GM21515 (cell line): Measurements from ENCODE around the gene TMEM217.

Experiments
- ATAC-seq: cut with Tn5 transposase; IDR thresholded peaks from one replicate; pipeline ENCODE4 v1.9.1; 2021; ENCODE audit not compliant: unreplicated experiment

The TMEM217 gene

DNA sequence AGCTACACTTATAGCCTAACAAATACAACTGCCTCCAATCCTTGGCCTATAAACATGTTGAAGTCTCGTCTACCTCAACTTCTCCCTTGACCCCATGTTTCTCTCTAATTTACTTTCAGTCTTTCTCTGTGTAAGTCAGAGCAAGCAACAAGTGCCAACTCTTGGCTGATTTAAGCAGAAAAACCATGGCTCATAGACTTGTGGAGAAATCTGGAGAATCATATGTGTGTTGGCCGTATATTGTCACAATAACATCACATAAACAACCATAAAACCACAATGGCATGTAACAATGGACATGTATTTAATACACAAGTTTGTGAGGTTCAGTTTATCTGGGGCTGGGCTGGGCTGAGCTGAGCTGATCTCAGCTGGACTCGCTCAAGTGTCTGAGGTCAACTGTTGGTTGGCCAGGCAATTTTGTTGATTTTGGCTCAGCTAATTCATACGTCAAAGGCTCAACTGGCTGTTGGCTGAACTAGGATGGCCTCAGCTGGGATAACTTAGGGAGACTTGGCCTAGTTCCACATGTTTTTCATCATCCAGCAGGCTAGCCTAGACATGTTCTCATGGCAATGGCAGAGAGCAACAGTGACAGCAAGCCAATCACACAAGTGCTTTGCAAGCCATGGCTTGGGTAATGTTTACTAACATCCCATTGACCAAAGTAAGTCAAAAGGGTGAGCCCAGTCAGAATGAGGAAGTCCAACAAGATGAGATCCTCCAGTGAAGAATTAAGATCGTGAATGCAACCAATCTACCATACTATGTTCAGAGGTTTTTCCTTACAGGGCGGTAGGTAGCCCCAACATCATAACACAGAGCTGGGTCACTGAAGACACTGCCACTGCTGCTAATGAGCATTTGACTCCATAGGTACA, 13.3 kb downstream of the TMEM217 start:
- ATAC-seq = no peak

DNA sequence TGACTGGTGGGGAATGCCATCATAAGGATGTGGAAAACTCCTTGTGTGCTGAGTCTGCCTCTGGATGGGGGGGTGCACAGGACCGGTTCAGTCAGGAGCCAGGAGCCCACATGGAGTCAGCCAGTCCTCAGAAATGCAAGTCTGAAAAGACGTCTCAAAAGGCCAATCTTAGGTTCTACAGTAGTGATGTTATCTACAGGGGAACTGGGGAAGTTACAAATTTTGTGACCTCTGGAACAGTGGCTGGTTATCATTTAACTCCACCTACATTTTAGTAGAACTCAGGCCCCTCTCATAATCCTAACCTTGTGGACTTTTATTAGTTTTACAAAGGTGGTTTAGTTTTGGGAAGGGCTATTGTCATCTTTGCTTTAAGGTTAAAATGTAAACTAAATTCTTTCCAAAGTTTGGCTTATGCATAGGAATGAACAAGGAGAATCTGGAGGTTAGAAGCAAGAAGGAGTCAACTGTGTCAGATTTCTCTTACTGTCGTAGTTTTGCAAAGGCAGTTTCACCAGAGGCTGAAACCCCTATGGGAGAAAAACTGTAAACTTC, 14.1 kb downstream of the TMEM217 start:
- no peak for ATAC-seq

DNA sequence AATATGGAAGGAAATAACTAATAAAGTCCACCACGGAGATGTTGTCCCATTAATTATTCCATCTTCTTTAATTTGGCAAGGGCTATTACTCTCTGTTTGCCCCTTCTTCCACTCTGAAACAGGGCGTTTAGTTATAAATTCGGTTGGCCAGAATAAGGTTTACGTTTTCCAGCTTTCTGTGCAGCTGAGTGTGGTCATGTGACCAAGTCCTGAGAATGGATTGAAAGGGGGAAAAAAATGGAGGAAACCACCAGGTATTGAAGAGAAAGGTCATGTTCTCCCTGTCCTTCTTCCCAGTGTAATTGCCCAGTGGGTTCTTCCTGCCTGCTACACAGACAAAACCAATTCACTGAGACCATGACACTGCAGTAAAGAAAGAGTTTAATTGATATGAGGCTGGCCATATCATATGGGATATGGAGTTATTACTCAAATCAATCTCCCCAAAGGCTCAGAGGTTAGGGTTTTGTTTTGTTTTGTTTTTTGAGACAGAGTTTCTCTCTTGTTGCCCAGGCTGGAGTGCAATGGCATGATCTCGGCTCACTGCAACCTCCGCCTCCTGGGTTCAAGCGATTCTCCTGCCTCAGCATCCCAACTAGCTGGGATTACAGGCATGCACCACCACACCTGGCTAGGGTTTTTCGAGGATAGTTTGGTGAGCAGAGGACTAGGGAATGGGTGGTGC, 14.7 kb downstream of the TMEM217 start:
- no peak for ATAC-seq

DNA sequence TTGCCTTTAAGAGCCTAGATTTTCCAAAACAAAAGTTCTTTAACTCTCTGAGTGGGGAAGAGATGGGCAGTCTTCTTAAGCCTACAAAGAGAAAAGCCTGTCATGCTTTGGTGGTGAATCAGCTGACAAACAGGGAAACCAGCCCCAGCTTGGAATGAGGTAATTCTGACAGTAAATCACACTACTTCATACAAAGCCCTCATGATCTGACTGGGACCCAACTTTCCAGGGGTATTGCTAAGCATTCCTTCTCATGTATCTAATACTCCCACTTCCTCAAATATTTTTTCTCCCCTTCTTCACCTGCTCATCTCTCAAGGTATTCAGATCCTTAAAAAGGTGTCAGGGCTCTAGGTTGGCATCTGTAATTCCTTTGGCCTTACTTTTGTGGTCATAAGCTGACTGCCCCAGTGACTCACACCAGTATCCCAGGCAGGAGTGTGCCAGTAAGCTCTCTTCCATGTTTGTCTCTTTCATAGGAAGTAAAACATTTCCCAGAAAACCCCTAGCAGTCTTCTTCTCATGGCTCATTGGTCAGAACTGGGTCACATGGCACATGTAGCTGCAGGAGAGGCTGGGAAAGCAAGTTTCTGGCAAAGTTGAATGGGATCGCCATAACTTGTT, 15.4 kb downstream of the TMEM217 start:
- ATAC-seq = no peak

DNA sequence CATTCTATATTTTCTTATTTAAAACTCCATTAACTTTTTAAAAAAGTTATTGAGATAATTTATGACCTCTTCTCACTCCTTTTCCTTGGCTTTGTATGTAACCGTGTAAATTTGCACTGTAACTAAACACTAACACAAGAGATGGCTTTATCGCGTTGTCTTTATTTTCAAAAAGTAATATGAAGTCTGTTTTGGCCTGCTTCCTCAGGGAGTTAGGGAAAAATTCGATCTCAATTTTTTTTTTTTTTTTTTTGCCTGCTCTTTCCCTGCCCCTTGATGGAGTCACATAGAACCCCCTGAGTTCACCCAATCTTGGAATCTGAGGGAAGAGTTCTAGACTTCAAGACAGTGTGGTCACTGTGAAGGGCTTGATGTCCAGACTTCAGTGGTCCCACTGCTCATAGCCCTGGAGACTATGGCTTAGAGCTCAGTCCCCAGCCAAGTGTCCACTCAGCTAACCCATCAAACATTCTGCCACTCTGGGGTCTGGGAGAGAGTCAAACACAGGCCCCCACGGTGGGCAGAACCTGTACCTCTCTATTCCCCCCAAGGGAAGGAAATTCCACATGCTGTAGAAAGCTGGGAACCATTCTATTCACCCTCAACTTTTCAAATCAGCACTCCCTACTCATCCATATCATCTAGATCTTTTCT, 16.0 kb downstream of the TMEM217 start:
- no peak for ATAC-seq

DNA sequence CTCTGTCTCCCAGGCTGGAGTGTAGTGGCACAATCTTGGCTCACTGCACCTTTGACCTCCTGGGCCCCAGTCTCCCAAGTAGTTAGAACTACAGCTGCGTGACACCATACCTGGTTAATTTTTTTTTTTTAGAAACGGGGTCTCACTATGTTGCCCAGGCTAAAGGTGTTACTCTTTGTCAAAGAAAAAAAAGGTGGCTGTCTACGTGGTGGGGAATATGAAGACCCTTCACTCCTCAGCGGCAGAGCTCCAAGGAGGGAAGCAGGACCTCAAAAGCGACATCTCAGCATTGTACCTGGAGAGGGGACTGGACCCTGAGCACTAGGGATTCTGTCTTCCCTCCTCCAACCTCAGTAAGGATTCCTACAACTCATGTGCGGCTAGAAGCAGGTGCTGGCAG, 16.8 kb downstream of the TMEM217 start:
- ATAC-seq = no peak

DNA sequence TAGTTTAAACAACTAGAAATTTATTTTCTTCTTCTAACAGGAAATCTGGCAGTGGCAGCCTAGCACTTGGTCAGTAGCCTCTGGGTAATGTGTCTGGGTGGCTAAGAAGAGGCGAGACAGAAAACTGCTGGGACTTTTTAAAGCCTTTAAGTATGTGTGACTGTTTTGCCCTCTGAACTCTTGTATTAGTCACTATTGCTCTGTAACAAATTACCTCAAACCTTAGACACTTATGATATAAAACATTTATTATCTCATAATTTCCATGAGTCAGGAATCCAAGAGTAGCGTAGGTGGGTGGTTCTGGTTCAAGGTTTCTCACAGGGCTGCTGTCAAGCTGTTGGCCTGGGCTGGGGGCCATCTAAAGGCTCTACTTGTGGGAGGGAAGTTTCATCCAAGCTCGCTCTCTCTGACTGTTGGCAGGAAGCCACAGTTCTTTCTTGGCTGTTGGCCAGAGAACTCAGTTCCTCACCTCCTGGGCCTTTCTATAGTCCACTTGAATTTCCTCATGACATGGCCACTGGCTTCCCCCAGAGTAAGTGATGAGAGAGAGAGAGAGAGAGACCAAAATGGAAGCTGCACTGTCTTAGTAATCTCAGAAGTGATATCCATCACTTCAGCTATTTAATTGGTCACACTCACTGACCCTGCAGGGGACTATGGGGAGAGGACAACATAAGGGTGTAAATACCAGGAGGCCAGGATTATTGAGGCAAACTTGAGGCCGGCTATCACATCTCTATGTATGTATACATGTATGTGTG, 17.8 kb downstream of the TMEM217 start:
- ATAC-seq = no peak

DNA sequence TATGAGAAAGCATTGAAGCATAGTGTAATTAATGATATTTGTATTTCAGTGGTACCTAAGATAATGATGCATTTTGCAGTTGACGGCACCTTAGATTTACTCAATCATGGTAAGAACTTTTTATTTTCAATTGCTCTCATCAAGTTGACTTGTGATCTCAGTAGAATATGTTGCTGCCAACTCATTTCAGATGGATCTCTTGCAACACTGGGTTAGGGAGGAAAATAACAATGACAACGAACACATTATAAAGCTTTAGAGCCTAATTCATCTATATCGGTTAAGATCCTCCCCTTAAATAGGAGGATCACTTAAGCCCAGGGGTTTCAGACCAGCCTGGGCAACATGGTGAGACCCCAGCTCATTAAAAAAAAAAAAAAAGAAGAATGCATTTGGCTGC, 18.4 kb downstream of the TMEM217 start:
- no peak for ATAC-seq

DNA sequence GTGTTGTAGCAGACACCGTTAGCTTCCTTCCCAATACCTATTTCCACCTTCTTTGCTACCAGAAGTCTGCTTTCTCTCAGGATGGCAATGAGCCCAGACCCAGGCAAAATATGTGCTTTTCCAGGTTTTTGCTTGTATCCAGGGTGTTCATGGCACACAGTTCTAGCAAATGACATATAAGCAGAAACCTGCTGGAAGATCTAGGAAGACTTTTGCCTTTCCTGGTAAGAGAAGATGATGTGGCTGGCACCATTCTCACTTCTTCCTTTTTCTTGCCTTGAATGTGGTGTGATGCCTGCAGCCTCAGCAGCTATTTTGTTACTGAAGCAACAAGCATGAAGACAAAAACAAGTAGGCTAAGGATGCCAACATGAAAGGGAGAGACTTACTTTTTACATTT, 19.6 kb downstream of the TMEM217 start:
- no peak for ATAC-seq

DNA sequence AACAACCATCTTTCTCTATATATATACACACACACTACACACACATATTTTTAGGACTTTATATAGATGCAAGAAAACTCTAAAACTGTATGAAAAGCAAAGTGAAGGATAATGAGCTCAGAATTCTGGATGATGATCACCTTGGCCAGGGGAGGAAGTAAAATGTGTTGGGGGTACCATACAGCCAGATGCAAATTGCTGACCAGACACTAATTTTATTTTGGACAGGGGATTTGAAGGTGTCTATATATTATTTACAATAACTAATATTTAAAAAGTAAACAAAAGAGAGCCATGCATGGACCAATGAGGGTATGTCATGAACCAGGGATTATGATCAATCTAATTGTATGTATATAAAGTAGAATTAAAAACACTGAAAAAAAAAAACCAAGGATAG, 20.2 kb downstream of the TMEM217 start:
- ATAC-seq = no peak

DNA sequence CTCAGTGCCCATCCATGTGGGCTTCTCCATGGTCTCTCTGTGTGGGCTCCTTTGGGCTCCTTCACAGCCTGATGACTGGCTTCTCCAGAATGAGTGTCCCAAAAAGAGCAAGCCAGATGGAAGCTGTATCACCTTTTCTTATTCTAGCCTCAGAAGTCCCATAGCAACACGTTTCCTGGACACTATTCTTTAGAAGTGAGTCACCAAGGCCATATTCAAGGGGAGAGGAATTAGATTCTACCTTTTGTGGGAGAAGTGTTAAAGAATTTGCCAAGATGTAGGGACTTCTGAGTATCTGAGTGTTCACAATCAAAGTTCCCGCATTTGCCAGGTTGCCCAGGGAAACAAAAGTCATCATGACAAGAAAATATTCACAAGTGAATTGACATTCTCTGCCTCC, 21.0 kb downstream of the TMEM217 start:
- ATAC-seq = no peak

DNA sequence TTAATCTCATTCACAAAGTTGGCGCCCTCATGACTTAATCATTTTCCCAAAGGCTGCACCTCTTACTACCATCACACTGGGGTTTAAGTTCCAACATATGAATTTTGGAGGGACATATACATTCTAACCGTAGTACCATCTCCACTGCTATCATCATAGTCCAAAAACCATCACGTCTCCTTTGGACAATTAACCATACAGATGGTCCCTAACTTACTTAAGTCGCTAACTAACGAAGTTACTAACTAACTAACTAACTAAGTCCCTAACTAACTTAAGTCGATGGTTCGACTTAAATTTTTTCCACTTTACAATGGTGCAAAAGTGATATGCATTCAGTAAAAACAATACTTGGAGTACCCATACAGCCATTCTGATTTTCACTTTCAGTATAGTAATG, 24.4 kb downstream of the TMEM217 start:
- ATAC-seq = no peak

DNA sequence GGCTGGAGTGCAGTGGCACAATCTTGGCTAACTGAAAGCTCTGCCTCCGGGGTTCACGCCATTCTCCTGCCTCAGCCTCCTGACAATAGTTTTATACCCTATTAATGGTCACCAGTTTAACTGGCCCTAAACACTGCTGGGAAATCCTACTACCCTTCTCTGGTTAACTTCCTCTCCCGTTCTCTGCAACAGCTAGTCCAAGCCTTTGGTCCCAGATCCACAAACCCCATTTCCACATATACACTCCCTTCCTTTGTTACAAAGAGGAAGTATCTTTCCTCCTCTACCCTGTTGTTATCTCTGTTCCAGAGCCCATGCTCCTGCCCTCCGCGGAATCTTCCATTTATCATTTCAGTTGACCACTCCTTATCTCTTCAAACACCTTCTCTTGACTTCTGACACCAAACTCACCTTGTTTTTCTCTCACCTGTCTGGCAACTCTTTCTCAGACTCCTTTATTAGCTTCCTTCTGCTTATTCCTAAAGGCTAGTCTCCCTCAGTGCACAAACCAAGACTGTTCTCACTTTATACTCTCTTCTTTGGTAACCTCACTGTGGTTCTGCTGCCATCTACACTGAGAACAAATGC, 25.4 kb downstream of the TMEM217 start:
- ATAC-seq = no peak

DNA sequence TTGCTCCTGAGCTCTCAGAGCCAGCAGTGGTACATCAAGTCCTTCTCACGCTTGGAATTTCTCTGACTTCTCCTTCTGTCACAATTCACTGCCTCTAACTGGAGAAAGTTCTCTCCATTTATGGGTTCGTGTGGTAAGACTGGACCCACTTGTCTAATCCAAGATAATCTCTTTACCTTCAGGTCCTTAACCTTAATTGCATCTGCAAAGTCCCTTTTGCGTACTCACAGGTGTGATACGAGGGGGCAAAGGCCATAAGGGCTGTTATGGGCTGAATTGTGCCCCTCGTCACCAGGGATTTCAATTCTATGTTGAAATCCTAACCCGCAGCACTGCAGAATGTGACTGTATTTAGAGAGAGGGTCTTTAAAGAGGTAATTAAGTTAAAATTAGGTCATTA, 27.8 kb downstream of the TMEM217 start:
- ATAC-seq = no peak

DNA sequence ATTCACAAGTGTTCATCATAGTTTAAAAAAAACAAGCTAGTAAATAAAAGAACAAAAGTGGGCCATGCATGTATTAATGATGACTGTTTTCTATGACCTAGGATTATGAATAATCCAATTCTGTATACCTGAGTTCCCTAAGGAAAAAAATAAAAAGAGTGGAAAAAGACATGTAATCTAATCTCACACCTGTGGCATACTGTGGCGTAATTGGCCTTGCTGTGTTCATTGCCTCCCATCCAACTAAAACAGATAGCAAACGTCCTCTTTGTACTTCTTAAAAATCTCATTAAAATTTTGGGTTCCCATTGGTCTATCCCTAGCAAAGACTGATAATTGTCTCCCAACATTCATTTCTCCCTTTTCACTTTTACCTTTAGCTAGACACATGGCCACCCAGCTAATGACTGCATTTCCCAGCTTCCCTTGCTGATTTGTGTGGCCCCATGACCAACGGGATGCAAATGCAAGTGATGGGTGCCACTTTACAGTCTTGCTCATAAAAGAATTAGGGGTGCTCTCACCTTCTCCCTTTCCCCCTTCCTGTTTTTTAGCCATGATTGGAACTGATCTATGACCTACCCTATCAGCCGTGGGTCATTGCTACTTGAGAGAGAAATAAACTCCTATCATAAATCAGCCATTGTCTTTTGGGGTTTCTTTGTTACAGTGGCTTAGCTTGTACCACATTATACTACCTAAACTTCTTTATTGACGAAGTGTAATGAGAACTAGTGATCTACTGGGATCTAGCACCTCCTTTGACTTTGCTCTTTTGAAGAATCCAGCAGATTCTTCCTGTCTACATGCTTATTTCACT, 32.4 kb downstream of the TMEM217 start:
- ATAC-seq = no peak

DNA sequence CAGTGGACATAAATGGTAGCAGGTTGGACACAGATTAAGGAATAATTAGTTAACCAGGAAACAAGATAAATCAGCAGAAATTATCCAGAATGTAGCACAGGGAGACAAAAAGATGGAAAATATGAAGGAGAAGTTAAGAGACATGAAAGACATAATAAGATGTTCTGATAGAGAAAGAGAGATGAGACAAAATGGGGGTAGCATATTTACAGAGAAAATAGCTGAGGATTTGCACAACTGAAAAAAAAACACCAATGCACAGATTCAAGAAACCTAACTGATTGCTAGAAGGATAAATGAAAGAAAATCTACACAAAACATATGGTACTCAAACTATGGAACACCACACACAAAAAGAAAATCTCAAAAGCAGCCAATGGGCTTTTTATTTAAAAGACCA, 35.0 kb downstream of the TMEM217 start:
- ATAC-seq = no peak

DNA sequence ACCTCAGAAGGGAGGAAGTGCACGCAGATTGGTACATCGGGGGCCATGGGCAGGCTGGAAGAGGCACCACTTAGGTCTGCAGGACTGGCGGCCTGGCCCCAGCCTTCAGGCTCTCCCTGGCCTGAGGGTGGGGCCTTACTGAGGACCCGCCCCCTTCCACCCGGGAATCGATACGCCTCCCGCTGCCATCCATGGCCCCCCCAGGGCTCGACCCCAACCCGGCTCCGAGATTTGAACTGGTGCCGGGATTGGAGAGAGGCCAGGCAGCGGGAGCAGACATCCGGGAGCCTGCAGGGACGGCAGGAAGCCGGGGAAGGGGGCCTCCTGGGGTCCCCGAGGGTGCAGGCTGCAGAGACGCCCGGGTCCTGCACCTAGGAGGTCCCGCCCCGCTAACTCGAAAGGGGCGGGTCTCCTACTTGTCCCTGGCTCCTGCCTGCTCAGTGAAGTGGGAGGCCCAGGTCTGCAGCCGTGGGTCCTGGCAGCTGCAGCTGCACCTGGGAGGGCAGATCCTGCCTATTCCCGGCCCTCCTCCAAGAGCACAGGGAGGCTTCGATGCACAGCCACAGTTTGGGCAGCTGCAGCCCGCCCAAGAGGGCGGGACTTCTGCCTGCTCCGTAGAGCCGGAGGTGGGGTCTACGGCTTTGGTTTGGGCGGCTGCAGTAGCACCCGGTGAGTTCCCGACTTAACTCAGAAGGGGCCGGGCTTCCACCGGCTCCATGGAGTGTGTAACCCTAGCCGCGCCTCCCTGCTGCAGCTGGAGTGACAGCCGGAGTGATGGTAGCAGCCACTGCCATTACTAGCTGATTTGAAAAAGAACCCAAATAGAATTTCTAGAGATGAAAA, 35.6 kb downstream of the TMEM217 start:
- peak; percentile 87 for ATAC-seq

DNA sequence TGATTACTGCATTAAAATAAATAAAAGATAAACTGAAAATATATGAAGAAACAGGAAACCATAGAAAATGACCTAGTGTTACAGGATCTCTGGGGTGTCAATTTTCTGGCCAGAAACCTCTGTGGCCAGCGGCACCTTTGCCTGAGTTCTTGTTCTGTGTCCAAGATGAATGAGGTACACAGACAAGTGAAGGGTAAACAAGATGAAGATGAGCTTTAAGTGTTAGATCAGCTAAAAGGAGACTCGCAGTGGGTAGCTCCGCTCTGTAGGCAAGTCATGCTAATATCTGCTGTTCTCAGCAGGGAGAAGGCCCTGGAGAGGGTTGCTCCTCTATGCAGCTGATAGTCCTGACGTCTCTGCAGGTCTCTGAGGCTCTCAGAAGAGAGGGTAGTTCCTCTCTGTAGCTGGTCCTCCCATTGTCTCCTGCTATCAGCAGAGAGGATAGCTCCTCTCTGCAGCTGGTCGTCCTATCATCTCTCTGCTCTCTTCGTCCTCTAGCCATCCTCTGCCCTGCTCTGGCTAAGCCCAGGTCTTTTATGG, 36.3 kb downstream of the TMEM217 start:
- no peak for ATAC-seq
